ENCODE results near the gene PSMD11.
A peak's percentile ranks its signal among the peaks of the same experiment; 100 is the strongest.
"Not testable (repeated sequence)": the region's sequence is repeated elsewhere in the genome, so short reads cannot be mapped to it uniquely, and the experiment has no call there.

The PSMD11 gene

GRCh38 chr17:32515677-32516383 lies 71.5 kb downstream of the PSMD11 start:
- no peak for DNase-seq

- no peak for DNase-seq
Measured at GRCh38 chr17:32516450-32516849, 72.1 kb downstream of the PSMD11 start.

GRCh38 chr17:32516940-32517701 lies 72.8 kb downstream of the PSMD11 start:
- DNase-seq, result peak; percentile 27

GRCh38 chr17:32517982-32518381 lies 73.7 kb downstream of the PSMD11 start:
- no peak for DNase-seq

GRCh38 chr17:32518646-32519227 lies 74.4 kb downstream of the PSMD11 start:
- DNase-seq, result no peak

- DNase-seq, result peak; percentile 83
Measured at GRCh38 chr17:32519228-32520103, 75.2 kb downstream of the PSMD11 start.

GRCh38 chr17:32520104-32520701 lies 75.9 kb downstream of the PSMD11 start:
- peak; percentile 73 for DNase-seq

- no peak for DNase-seq
Measured at GRCh38 chr17:32520737-32521404, 76.6 kb downstream of the PSMD11 start.

GRCh38 chr17:32523017-32523680 lies 78.8 kb downstream of the PSMD11 start:
- peak; percentile 51 for DNase-seq

GRCh38 chr17:32523827-32524552 lies 79.7 kb downstream of the PSMD11 start:
- DNase-seq, result peak; percentile 42

- not testable (repeated sequence) for DNase-seq
Measured at GRCh38 chr17:32524553-32524880, 80.2 kb downstream of the PSMD11 start.

- DNase-seq, result no peak
Measured at GRCh38 chr17:32525122-32525521, 80.8 kb downstream of the PSMD11 start.

GRCh38 chr17:32527146-32527545 lies 82.8 kb downstream of the PSMD11 start:
- no peak for DNase-seq

GRCh38 chr17:32528825-32529224 lies 84.5 kb downstream of the PSMD11 start:
- DNase-seq, result peak; percentile 28

GRCh38 chr17:32529604-32530003 lies 85.3 kb downstream of the PSMD11 start:
- DNase-seq, result no peak
